ENCODE results near the gene OR10H4. TPM values are rescaled to one million over a fixed set of nuclear protein-coding genes. Genes with fewer than 3 reads are reported as not detected.
"Not testable (repeated sequence)": the region's sequence is repeated elsewhere in the genome, so short reads cannot be mapped to it uniquely, and the experiment has no call there.

Gene OR10H4
- total RNA-seq, 2 experiments from 2014 or later: not detected

DNA sequence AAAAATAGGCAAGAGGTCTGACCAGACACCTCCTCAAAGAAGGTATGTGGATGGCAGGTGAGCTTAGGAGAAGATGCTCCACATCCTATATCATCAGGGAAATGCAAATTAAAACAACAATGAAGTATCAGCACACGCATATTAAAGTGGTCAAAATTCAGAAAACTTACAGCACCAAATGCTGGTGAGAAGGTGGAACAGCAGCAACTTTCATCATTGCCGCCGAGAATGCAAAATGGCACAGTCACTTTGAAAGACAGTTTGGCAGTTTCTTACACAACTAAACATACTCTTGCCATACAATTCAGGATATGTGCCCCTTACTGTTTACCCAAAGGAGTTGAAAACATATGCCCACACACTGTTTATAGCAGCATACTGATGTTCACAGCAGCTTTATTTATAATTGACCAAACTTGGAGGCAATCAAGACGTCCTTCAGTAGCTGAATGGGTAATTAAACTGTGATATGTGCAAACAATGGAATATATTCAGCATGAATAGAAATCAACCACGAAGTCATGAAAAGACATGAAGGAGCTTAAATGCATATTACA, 22.5 kb downstream of the OR10H4 start:
- Mint-ChIP-seq H3K9me3 (ENCODE audit: low read depth) (no peaks in the 10 kb centered on the region), H3K4me1 (no peaks in the 10 kb centered on the region), H3K27me3 (peaks cover 16% of the 10 kb centered on the region), H3K27ac (no peak overlapping the region), H3K36me3 (no peaks in the 10 kb centered on the region), H3K4me3 (no peak overlapping the region)
- CTCF ChIA-PET: interaction anchor here (0.6 kb wide), 1 partner anchor 50 kb away, joined by 3 read pairs; no protein-coding TSS in a partner anchor
- DNase-seq: no peak
- ATAC-seq: no peak

DNA sequence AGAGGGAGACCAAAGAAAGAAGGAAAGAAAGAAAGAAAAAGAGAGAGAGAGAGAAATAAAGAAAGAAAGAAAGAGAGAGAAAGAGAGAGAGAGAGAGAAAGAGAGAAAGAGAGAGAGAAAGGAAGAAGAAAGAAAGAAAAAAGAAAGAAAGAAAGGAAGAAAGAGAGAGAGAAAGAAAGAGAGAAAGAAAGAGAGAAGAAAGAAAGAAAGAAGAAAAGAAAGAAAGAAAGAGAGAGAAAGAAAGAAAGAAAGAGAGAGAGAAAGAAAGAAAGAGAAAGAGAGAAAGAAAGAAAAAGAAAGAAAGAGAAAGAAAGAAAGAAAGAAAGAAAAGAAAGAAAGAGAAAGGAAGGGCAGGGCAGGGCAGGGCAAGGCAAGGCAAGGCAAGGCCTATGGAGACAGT, 23.2 kb downstream of the OR10H4 start:
- H3K27ac Mint-ChIP-seq; H3K36me3 Mint-ChIP-seq; H3K9me3 Mint-ChIP-seq (ENCODE audit: low read depth); H3K4me3 Mint-ChIP-seq; ATAC-seq; CTCF ChIA-PET; H3K4me1 Mint-ChIP-seq; DNase-seq: not testable (repeated sequence)
- H3K27me3 Mint-ChIP-seq: peaks cover 16% of the 10 kb centered on the region

DNA sequence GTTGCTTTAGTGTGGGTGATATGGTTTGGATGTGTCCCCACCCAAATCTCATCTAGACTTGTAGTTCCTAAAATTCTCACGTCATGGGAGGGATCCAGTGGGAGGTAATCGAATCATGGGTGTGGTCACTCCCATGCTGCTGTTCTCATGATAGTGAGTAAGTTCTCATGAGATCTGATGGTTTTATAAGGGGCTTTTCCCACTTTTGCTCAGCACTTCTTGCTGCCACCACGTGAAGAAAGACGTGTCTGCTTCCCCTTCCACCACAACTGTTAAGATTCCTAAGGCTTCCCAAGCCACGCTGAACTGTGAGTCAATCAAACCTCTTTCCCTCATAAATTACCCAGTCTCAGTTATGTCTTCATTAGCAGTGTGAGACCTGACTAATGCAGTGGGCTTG, 26.0 kb downstream of the OR10H4 start:
- no peaks in the 10 kb centered on the region for H3K4me1 Mint-ChIP-seq
- CTCF ChIA-PET: no interaction called here
- no peaks in the 10 kb centered on the region for H3K9me3 Mint-ChIP-seq (ENCODE audit: low read depth)
- DNase-seq (no peak), ATAC-seq (no peak)
- no peak overlapping the region for H3K4me3 Mint-ChIP-seq
- H3K36me3 Mint-ChIP-seq: no peaks in the 10 kb centered on the region
- H3K27ac Mint-ChIP-seq: no peak overlapping the region
- H3K27me3 Mint-ChIP-seq: peaks cover 16% of the 10 kb centered on the region

DNA sequence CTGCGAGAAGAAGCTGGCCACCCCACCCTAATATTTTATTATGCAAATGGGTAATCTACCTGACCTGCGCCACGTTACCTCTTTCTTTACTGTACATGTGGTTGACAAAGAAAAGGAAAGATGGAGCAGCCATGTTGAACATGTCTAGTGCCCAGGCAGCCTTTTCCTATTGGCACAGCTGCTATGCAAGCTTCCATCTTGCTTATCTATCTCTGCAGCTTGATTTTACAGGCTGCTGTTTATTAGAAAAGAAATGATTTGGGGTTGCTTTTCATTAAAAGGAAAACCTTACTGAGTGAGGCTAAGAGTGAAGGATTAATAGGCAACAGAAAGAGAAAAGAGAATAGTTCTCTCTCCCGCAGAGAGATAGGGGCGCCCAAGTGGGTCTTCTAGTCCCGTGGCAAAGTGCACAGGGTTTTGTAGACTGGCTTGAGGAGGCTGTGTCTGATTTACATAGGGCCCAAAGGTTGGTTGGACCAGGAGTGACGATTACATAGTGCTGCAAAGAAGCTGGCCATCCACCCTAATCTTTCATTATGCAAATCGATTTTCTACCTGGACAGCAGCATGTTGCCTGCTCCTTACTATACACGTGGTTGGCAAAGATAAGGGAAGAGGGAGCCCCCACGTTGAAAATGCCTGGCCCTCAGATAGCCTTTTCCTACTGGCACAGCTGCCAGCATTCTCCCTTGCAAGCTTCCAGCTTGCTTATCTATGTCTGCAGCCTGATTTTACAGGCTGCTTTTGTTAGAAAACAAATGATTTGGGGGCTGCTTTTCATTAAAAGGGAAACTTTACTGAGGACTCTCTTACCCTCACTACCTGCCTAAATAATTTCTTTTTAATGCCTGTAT, 28.3 kb downstream of the OR10H4 start:
- Mint-ChIP-seq H3K4me3 (no peak overlapping the region), H3K27me3 (peaks cover 12% of the 10 kb centered on the region), H3K4me1 (no peaks in the 10 kb centered on the region), H3K27ac (no peak overlapping the region), H3K36me3 (peaks cover 2% of the 10 kb centered on the region), H3K9me3 (ENCODE audit: low read depth) (no peaks in the 10 kb centered on the region)
- CTCF ChIA-PET: no interaction called here
- ATAC-seq: no peak
- DNase-seq: no peak

DNA sequence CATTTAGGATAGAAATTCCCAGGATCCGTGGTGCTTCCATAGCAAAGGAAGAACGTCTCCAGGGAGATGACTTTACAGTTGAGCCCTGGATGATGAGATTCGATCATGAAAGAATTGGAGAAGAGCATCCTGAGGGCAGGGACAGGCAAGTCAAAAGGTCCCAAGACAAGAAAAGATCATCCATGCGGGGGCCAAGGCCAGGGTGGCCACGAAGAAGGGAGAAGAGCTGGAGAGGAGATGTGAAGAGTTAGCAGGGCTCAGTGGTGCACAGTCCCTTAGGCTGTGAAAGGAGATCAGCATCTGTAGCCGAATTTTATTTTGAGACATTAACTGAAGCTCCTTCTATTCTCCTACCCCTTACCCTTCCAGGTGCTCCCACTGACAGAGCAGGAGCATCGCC, 28.9 kb downstream of the OR10H4 start:
- CTCF ChIA-PET: interaction anchor here (0.6 kb wide), 1 partner anchor 274 kb away, joined by 3 read pairs; no protein-coding TSS in a partner anchor
- H3K27me3 Mint-ChIP-seq: peaks cover 8% of the 10 kb centered on the region
- H3K9me3 Mint-ChIP-seq (ENCODE audit: low read depth): peaks cover under 1% of the 10 kb centered on the region
- no peak overlapping the region for H3K4me3 Mint-ChIP-seq
- DNase-seq (no peak), ATAC-seq (no peak)
- H3K36me3 Mint-ChIP-seq: peaks cover 2% of the 10 kb centered on the region
- H3K27ac Mint-ChIP-seq: no peak overlapping the region
- H3K4me1 Mint-ChIP-seq: no peaks in the 10 kb centered on the region

DNA sequence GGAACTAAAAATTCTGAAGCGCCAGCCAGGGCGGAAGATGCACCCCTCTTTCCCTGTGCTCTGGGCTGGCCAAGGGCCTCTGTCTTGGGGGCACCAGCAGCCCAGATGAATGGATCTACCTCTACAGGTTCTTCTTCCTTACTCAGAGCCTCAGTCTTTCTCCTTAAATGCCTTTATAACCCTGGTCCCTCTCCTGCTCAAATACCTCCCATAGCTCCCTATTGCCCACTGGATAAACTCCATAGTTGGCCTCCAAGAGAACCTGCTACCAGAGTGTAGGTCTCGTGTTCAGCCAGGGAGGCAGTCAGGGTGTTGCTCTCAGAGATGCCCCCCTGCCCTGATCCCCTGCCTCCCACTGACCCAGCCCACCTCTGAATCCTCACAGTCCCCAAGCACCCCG, 30.5 kb downstream of the OR10H4 start:
- CTCF ChIA-PET: no interaction called here
- Mint-ChIP-seq H3K4me3 (no peak overlapping the region), H3K36me3 (peaks cover 2% of the 10 kb centered on the region), H3K4me1 (no peaks in the 10 kb centered on the region), H3K27me3 (peaks cover 12% of the 10 kb centered on the region), H3K27ac (no peak overlapping the region), H3K9me3 (ENCODE audit: low read depth) (peaks cover 2% of the 10 kb centered on the region)
- ATAC-seq (no peak), DNase-seq (no peak)

DNA sequence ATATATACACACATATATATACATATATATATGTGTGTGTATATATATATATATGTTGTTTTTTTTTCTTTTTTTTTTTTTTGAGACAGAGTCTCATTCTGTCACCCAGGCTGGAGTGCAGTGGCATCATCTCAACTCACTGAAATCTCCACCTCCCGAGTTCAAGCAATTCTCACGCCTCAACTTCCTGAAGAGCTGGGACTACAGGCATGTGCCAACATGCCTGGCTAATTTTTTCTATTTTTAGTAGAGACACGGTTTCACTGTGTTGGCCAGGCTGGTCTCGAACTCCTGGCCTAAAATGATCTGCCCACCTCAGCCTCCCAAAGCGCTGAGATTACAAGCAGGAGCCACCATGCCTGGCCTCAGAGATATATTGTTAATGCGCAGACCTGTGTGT, 37.0 kb downstream of the OR10H4 start:
- DNase-seq; H3K4me1 Mint-ChIP-seq; H3K36me3 Mint-ChIP-seq; CTCF ChIA-PET; H3K27ac Mint-ChIP-seq; H3K4me3 Mint-ChIP-seq; ATAC-seq; H3K9me3 Mint-ChIP-seq (ENCODE audit: low read depth): not testable (repeated sequence)
- H3K27me3 Mint-ChIP-seq: peaks cover 24% of the 10 kb centered on the region

DNA sequence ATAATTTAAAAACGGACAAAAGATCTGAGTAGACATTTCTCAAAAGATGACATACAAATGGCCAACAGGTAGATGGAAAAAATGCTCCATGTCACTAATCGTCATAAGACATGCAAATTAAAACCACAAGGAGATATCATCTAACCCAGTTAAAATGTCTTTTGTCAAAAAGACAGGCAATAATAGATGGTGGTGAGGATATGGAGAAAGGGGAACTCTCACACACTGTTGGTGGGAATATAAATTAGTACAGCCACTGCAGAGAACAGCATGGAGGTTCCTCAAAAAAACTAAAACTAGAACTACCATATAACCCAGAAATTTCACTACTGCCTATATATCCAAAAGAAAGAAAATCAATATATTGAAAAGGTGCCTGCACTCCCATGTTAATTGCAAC, 37.9 kb downstream of the OR10H4 start:
- H3K36me3 Mint-ChIP-seq: no peaks in the 10 kb centered on the region

DNA sequence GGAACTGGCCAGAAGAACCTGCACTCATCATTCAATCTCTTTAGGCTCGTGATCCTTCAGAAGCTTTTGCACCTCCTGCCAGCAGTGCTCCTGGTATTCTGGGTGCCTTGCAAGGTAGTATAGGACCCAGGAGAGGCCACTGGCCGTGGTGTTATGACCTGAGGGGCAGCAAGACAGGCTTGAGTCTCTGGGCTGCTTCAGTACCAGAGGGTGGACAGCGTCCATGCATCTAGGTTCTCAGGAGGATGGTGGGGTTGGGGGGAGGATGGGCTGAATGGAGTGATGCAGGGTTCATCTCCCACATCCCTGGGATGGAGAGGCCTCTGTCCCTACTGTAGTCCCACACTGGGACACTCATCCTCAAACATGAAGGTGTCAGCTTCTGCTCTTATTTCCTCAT, 41.1 kb downstream of the OR10H4 start:
- H3K9me3 Mint-ChIP-seq (ENCODE audit: low read depth): peaks cover 3% of the 10 kb centered on the region
- ATAC-seq: no peak
- H3K36me3 Mint-ChIP-seq: peaks cover under 1% of the 10 kb centered on the region
- CTCF ChIA-PET: no interaction called here
- H3K4me3 Mint-ChIP-seq: no peak overlapping the region
- no peak overlapping the region for H3K27ac Mint-ChIP-seq
- H3K27me3 Mint-ChIP-seq: peaks cover 26% of the 10 kb centered on the region
- H3K4me1 Mint-ChIP-seq: peaks cover 4% of the 10 kb centered on the region
- DNase-seq: no peak

More for the DNA sequence above, 37.9 kb downstream of the OR10H4 start:
- H3K9me3 Mint-ChIP-seq (ENCODE audit: low read depth): peaks cover 2% of the 10 kb centered on the region
- no peak overlapping the region for H3K27ac Mint-ChIP-seq
- no peak overlapping the region for H3K4me3 Mint-ChIP-seq
- CTCF ChIA-PET: no interaction called here
- DNase-seq (no peak), ATAC-seq (no peak)
- peaks cover 5% of the 10 kb centered on the region for H3K4me1 Mint-ChIP-seq
- H3K27me3 Mint-ChIP-seq: peaks cover 31% of the 10 kb centered on the region

DNA sequence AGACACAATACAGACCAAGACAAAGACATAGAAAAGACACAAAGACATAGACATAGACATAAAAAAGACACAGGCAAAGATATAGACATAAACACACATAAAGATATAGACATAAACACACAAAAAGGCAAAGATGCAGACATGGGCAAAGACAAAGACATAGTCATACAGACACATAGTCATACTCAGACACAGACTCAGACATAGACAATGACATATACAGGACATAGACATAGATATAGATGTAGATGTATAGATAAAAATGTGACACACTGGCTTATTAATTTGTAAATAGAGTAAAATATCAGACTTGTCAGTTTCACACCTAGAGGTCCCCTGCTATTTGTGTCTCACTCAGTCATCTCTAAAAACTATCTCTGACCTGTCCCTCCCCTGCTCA, 42.8 kb downstream of the OR10H4 start:
- Mint-ChIP-seq H3K4me3 (no peak overlapping the region), H3K27me3 (peaks cover 26% of the 10 kb centered on the region), H3K9me3 (ENCODE audit: low read depth) (peaks cover 6% of the 10 kb centered on the region), H3K36me3 (peaks cover 3% of the 10 kb centered on the region), H3K4me1 (no peaks in the 10 kb centered on the region), H3K27ac (no peak overlapping the region)
- DNase-seq: no peak
- CTCF ChIA-PET: interaction anchor here (1.0 kb wide), 1 partner anchor 14 kb away, joined by 5 read pairs; no protein-coding TSS in a partner anchor
- no peak for ATAC-seq

DNA sequence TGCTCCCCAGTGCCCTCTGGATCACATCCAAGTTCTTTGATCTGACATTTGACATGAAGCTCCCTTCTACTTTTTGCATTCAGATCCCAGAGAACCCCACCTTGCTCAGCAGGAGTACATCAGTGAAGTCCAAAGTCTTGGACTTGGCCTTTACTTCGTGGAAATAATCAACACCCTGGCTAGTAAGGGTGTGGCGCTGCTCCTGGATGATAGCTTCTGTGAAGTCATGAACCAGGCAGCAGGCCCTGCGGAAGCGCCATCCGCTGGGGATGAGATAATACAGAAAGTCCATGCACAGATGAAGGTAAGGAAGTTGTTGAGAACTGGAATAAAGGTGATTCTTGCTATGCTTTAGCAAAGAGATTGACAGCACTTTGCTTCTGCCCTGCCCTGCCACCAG, 43.2 kb downstream of the OR10H4 start:
- CTCF ChIA-PET: interaction anchor here (1.0 to 1.1 kb wide), 2 partner anchors 14 to 193 kb away, joined by 3 to 5 read pairs; partner anchors contain the start of gene FAM32A
- no peak overlapping the region for H3K4me3 Mint-ChIP-seq
- H3K9me3 Mint-ChIP-seq (ENCODE audit: low read depth): peaks cover 6% of the 10 kb centered on the region
- H3K4me1 Mint-ChIP-seq: no peaks in the 10 kb centered on the region
- no peak for ATAC-seq
- peaks cover 23% of the 10 kb centered on the region for H3K27me3 Mint-ChIP-seq
- DNase-seq: no peak
- no peak overlapping the region for H3K27ac Mint-ChIP-seq
- H3K36me3 Mint-ChIP-seq: peaks cover 3% of the 10 kb centered on the region

DNA sequence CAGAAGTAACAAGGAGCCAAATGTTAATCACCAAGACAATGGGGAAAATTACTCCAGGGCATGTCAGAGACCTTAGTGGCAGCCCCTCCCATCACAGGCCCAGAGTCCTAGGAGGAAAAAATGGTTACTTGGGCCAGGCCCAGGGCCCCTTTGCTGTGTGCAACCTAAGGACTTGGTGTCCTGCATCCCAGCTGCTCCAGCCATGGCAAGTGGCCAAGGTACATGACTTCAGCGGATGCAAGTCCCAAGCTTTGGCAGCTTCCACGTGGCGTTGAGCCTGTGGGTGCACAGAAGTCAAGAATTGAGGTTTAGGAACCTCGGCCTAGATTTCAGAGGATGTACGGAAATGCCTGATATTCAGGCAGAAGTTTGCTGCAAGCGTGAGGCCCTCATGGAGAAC, 46.7 kb downstream of the OR10H4 start:
- Mint-ChIP-seq H3K4me3 (no peak overlapping the region), H3K9me3 (ENCODE audit: low read depth) (peaks cover 6% of the 10 kb centered on the region), H3K27me3 (peaks cover 16% of the 10 kb centered on the region), H3K36me3 (peaks cover 3% of the 10 kb centered on the region), H3K4me1 (peaks cover 4% of the 10 kb centered on the region), H3K27ac (no peak overlapping the region)
- DNase-seq (no peak), ATAC-seq (no peak)
- CTCF ChIA-PET: no interaction called here

DNA sequence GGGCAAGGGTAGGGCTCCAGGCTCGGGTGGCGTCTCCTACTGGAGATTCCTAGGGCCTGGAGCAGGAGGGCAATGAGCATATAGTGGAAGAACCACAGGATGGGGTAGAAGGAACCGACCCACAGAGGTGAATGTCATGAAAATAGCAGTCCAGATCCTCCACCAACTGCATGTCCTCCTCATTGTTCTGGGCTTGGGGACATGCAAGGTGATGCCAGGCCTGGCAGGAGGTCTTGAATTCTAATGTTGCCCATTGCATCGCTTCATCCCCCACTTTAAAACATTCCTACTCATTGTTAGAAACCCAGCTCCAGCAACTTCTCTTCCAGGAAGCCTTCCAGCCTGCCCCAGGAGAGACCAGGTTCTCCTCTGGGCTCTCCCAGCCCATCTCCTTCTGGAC, 49.4 kb downstream of the OR10H4 start:
- CTCF ChIA-PET: no interaction called here
- H3K4me1 Mint-ChIP-seq: peaks cover 27% of the 10 kb centered on the region
- H3K27ac Mint-ChIP-seq: no peak overlapping the region
- ATAC-seq (no peak), DNase-seq (no peak)
- peaks cover 6% of the 10 kb centered on the region for H3K9me3 Mint-ChIP-seq (ENCODE audit: low read depth)
- H3K4me3 Mint-ChIP-seq: no peak overlapping the region
- peaks cover 10% of the 10 kb centered on the region for H3K27me3 Mint-ChIP-seq
- H3K36me3 Mint-ChIP-seq: peaks cover 3% of the 10 kb centered on the region
